ENCODE measurements around the gene AGPS.

DNA sequence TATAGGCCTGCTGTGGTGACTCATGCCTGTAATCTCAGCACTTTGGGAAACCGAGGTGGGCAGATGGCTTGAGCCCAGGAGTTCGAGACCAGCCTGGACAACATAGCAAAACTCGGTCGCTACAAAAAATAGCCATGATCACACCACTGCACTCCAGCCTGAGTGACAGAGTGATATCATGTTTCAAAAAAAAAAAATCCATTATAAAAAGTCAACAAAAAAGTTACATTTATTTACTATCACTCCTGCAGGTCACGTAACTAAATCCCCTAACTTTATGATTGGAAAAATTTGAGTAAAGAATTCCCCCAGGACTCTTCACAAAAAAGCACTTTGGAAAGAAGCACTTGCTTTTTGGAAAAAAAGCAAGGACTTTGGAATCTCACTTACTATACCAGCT is 46.4 kb upstream of the AGPS start:
- TF ChIP-seq, protein P1, sequence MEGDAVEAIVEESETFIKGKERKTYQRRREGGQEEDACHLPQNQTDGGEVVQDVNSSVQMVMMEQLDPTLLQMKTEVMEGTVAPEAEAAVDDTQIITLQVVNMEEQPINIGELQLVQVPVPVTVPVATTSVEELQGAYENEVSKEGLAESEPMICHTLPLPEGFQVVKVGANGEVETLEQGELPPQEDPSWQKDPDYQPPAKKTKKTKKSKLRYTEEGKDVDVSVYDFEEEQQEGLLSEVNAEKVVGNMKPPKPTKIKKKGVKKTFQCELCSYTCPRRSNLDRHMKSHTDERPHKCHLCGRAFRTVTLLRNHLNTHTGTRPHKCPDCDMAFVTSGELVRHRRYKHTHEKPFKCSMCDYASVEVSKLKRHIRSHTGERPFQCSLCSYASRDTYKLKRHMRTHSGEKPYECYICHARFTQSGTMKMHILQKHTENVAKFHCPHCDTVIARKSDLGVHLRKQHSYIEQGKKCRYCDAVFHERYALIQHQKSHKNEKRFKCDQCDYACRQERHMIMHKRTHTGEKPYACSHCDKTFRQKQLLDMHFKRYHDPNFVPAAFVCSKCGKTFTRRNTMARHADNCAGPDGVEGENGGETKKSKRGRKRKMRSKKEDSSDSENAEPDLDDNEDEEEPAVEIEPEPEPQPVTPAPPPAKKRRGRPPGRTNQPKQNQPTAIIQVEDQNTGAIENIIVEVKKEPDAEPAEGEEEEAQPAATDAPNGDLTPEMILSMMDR (IDR thresholded peaks at IDR 0.05; ENCODE audit: low read depth, low read length, poor library complexity, severe bottlenecking) = no peak
- no peak for TF ChIP-seq EZH2phosphoT487 (IDR thresholded peaks at IDR 0.05; ENCODE audit: borderline replicate concordance, low read length)
